ENCODE data around the gene KIF26A.
A peak's percentile ranks its signal among the peaks of the same experiment; 100 is the strongest.

The KIF26A gene

DNA sequence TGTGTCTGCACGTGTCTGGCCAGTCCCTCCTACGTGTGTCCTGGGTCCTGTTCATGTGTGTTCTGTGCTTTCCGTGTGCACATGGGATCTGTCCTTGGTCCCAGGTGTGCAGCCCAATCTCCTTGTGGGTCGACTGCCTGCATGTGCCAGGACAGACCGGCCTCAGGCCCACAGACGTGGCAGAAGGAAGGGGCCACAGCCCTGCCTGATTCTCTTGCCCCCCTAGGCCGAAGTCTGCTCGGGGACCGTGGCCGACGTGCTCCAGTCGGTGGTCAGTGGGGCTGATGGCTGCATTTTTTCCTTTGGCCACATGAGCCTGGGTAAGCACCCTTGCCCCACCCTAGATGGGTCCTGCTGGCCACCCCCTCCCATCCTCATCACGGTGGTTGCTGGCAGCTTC, 34.0 kb downstream of the KIF26A start:
- CTCF ChIA-PET = interaction anchor here (0.6 to 0.7 kb wide), 2 partner anchors 13 to 1363 kb away, joined by 3 to 5 read pairs; no protein-coding TSS in a partner anchor
- TF ChIP-seq, protein P1, sequence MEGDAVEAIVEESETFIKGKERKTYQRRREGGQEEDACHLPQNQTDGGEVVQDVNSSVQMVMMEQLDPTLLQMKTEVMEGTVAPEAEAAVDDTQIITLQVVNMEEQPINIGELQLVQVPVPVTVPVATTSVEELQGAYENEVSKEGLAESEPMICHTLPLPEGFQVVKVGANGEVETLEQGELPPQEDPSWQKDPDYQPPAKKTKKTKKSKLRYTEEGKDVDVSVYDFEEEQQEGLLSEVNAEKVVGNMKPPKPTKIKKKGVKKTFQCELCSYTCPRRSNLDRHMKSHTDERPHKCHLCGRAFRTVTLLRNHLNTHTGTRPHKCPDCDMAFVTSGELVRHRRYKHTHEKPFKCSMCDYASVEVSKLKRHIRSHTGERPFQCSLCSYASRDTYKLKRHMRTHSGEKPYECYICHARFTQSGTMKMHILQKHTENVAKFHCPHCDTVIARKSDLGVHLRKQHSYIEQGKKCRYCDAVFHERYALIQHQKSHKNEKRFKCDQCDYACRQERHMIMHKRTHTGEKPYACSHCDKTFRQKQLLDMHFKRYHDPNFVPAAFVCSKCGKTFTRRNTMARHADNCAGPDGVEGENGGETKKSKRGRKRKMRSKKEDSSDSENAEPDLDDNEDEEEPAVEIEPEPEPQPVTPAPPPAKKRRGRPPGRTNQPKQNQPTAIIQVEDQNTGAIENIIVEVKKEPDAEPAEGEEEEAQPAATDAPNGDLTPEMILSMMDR (conservative IDR thresholded peaks at IDR 0.05; ENCODE audit: low read depth) = no peak
- no peak for DNase-seq (ENCODE audit: low spot score)
- H3K27ac ChIP-seq = peak overlapping the region; percentile 65; the same call in 1 of the 2 replicates
- POLR2A ChIA-PET (ENCODE audit: low non-redundant PET) = no interaction called here

DNA sequence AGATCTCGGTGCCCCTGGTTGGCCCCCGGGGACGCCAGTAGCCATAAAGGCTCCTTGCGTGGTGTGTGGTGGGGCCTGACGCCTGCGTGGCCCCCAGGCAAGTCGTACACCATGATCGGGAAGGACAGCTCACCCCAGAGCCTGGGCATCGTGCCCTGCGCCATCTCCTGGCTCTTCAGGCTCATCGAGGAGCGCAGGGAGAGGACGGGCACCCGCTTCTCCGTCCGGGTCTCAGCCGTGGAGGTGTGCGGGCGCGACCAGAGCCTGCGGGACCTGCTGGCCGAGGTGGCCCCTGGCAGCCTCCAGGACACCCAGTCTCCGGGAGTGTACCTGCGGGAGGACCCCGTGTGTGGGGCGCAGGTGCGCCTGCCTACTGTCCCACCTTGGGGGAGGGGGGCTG, 34.5 kb downstream of the KIF26A start:
- no peak for DNase-seq (ENCODE audit: low spot score)
- no peak overlapping the region for H3K27ac ChIP-seq
- ChIA-PET CTCF (interaction anchor here (0.6 kb wide), 1 partner anchor 1363 kb away, joined by 3 read pairs; no protein-coding TSS in a partner anchor), POLR2A (ENCODE audit: low non-redundant PET) (no interaction called here)
- TF ChIP-seq, protein P1 (conservative IDR thresholded peaks at IDR 0.05; ENCODE audit: low read depth) = no peak

DNA sequence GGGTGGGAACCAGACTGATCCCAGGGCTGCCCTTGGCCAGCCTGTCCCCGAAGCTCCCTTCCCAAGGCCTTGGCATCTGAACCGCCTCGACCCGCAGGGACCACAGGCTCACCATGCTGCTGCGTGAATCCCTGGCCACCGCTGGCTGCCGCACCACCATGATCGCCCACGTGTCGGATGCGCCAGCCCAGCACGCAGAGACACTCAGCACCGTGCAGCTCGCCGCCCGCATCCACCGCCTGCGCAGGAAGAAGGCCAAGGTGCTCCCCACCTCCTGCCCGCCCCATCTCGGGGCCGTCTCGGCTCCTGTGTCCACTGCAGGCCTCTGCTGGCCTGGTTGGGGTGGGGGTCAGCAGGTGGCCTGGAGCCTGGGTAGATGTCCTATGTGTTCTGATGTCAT, 35.7 kb downstream of the KIF26A start:
- CTCF ChIA-PET = no interaction called here
- no peak overlapping the region for H3K27ac ChIP-seq
- POLR2A ChIA-PET (ENCODE audit: low non-redundant PET) = interaction anchor here (0.7 kb wide), 1 partner anchor 66 kb away, joined by 4 read pairs; no protein-coding TSS in a partner anchor
- TF ChIP-seq, protein P1 (conservative IDR thresholded peaks at IDR 0.05; ENCODE audit: low read depth) = no peak
- DNase-seq (ENCODE audit: low spot score) = no peak

DNA sequence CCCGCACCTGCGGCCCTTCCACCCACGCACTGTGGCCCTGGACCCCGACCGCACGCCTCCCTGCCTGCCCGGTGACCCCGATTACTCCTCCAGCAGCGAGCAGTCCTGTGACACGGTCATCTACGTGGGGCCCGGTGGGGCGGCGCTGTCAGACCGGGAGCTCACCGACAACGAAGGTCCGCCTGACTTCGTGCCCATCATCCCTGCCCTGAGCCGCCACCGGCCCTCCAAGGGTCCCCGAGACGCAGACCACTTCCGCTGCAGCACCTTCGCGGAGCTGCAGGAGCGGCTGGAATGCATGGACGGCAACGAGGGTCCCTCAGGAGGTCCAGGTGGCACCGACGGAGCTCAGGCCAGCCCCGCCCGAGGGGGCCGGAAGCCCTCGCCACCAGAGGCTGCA, 36.7 kb downstream of the KIF26A start:
- TF ChIP-seq, protein P1 (conservative IDR thresholded peaks at IDR 0.05; ENCODE audit: low read depth) = no peak
- H3K27ac ChIP-seq = no peak overlapping the region
- ChIA-PET CTCF (no interaction called here), POLR2A (ENCODE audit: low non-redundant PET) (no interaction called here)
- DNase-seq (ENCODE audit: low spot score) = no peak

DNA sequence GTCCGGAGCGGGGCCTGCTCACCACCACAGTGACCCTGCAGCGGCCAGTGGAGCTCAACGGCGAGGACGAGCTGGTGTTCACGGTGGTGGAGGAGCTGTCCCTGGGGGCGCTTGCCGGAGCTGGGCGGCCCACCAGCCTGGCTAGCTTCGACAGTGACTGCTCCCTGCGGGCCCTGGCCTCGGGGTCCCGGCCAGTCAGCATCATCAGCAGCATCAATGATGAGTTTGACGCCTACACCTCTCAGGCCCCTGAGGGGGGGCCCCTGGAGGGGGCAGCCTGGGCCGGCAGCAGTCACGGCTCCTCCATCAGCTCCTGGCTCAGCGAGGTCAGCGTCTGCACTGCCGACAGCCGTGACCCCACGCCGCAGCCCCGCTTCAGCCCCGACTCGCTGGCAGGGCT, 37.4 kb downstream of the KIF26A start:
- TF ChIP-seq, protein P1 (conservative IDR thresholded peaks at IDR 0.05; ENCODE audit: low read depth) = no peak
- CTCF ChIA-PET = interaction anchor here (0.6 kb wide), 1 partner anchor 95 kb away, joined by 3 read pairs; no protein-coding TSS in a partner anchor
- POLR2A ChIA-PET (ENCODE audit: low non-redundant PET) = no interaction called here
- no peak overlapping the region for H3K27ac ChIP-seq
- no peak for DNase-seq (ENCODE audit: low spot score)

DNA sequence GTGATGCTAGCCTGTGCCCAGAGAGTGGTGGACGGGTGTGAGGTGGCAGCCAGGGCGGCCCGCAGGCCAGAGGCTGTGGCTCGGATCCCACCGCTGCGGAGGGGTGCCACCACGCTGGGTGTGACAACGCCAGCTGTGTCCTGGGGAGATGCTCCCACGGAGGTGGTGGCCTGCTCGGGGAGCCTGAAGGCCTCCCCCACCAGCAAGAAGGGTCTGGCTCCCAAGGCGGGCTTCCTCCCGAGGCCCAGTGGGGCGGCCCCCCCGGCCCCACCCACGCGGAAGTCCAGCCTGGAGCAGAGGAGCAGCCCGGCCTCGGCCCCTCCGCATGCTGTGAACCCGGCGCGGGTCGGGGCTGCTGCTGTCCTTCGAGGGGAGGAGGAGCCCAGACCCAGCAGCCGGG, 38.2 kb downstream of the KIF26A start:
- ChIA-PET CTCF (no interaction called here), POLR2A (ENCODE audit: low non-redundant PET) (no interaction called here)
- TF ChIP-seq, protein P1 (conservative IDR thresholded peaks at IDR 0.05; ENCODE audit: low read depth) = no peak
- H3K27ac ChIP-seq = no peak overlapping the region
- no peak for DNase-seq (ENCODE audit: low spot score)

Data from RWPE1 (cell line).